Measurements from ENCODE around the gene IGSF9B.
A peak's percentile ranks its signal among the peaks of the same experiment; 100 is the strongest.

Gene IGSF9B

DNA sequence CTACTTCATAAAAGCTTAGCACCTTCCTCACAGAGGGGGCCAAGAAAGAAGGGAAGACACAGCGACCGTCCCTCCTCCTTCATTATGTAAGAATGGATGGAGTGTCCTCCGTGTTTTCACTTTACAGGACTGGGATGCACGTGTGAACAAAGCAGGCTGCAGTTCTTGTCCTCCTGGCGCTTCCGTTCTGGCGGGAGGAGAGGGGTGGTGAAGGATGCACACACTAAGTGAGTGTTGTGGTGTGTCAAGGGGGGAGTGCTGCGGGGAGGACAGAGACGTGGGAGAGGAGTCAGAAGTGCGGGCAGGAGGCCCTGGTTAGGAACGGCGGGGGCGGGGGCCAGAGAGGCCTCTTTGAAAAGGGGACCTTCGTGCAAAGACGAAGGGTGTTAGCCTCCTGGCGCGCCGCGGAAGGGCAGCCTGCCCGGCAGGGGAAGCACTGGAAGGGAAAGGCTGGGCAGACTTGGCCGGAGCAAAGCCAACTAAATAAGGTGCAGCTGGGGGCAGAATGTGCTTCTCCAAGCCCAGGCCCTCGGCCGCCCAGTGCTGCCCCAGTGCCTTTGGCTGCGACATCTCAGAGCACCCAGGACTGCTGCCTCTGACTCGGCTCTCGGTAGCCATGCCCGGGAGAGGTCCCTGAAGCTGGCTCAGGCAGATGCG is 27.0 kb upstream of the IGSF9B start:
- no peak for DNase-seq (ENCODE audit: low spot score)

GRCh38 chr11:133982876-133983275 is 26.1 kb upstream of the IGSF9B start:
- DNase-seq (ENCODE audit: low spot score), result no peak

GRCh38 chr11:133982151-133982550 is 25.4 kb upstream of the IGSF9B start:
- no peak for DNase-seq (ENCODE audit: low spot score)

GRCh38 chr11:133981156-133981555 is 24.4 kb upstream of the IGSF9B start:
- DNase-seq (ENCODE audit: low spot score), result no peak

- no peak for DNase-seq (ENCODE audit: low spot score)
Measured at GRCh38 chr11:133980665-133981064, 23.9 kb upstream of the IGSF9B start.

DNA sequence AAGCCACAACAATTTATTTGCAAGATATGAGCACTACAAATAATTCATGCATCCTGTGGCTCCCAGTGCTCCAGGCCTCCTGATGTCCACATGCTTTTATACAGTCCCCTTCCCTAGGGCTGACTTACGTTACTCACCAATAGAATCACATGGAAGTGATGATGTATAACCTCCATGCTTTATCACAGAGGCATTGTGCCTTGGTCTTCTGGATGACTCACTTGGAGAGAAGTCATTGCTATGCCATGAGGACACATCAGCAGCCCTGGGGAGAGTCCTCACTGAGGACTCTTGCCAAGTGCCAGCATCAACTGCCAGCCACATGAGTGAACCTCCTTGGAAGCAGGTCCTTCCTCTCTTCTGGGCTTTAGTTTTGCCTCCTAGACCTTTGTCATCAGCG is 22.0 kb upstream of the IGSF9B start:
- DNase-seq (ENCODE audit: low spot score), result no peak

GRCh38 chr11:133977067-133977677 is 20.4 kb upstream of the IGSF9B start:
- no peak for DNase-seq (ENCODE audit: low spot score)

- no peak for DNase-seq (ENCODE audit: low spot score)
Measured at GRCh38 chr11:133975488-133975849, 18.7 kb upstream of the IGSF9B start.

DNA sequence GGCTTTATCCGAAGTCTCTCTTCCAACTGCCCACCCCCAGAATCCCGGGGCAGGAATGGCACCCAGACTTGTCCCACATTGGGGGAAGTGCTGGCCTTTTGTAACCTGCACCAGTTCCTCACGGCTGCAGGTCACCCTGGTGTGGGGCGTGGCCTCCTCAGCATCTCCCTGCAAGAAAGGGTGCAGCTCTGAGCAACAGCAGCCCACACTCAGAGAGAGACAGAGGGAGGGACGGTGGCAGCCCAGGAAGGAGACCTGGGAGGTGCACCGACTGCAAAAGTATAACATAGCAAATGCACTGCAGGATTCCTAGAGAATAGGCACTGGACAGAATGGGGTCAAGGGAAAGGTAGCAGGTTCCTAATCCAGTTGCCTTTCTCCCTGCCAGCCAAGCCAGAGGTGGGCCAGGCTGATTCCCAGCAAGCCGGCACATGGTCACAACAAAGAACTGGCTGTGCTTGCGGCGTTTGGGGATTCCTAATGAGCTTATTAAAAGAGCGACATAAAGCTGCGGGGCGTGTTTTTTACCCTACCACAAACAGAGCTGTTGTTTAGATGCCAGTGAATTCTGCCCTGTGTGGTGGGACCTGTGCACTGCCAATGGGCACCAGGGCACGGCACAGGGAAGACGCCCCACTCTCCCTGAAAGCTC is 18.2 kb upstream of the IGSF9B start:
- no peak for DNase-seq (ENCODE audit: low spot score)

GRCh38 chr11:133971881-133972280 is 15.1 kb upstream of the IGSF9B start:
- DNase-seq (ENCODE audit: low spot score), result no peak

GRCh38 chr11:133969112-133969511 is 12.3 kb upstream of the IGSF9B start:
- DNase-seq (ENCODE audit: low spot score), result no peak

DNA sequence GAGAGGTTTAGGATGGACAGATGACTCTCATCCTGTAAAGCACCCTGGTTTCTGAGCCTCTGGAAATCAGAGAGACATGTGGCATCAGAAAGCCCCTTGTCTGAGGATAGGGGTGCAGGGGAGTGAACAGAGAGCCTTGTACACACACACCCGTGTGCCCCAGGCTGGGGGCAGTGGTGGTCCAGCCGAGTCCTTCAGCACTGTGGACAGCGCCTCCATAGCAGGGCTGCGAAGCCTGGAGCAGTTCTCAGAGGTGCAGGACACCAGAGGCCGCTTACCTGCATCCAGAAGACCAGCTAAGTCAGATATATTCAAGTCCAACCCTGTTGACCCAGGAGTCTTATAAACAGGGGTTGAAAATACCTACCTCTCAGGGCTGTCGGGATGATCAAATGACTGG is 11.5 kb upstream of the IGSF9B start:
- DNase-seq (ENCODE audit: low spot score), result no peak

- no peak for DNase-seq (ENCODE audit: low spot score)
Measured at GRCh38 chr11:133967599-133968238, 11.0 kb upstream of the IGSF9B start.

DNA sequence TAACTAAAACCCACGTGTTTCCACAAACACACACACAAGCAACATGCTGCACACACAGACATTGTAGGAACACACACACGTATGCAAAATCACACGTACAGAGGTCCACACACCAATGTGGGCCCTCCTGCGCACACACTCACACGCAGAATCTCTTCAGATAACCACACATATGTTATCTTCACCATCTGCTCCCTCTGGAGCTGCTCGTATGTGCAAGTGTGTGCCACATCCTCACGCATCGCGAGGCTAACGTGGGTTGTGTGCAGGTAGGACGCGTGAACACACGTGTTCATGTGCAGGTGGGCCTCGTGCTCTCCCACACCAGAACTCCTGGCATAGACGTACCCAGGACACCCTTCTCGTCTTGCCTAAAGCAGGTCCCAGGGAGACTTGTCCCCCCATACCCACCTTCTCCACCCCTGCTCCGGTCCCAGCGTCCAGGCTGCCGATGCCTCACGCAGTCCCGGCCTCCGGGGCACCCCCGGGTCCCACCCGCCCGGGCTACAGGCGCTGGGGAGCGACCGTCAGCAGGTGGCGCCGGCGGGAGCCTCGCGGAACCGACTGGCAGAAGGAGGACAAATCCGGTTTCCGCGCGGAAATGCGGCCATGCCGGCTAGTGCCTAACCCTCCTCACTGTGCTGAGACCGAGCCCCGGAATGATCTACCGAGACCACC is 10.3 kb upstream of the IGSF9B start:
- no peak for DNase-seq (ENCODE audit: low spot score)

DNA sequence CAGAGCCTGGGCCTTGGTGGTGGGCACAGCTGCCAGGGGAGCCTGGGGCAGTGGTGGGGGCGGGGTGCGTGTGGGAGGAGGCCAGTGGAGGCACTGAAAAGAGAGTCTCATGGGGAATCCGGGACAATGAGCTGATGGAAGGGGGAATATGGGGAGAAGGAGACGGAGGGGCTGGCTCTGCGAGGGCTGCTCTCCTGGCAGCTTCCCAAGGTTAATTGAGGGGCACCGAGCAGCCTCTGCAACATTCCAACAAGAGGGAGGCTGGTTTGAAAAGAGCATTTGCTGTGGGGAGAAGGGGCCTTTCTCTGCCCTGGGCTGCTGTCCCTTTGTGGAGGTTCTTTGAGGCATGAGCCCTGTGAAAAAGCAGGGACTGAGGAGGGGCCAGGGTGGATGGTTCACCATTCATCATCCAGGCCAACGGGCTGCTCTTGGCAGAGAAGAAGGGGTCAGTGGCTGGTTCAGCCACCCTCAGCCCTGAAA is 9.4 kb upstream of the IGSF9B start:
- DNase-seq (ENCODE audit: low spot score), result no peak

DNA sequence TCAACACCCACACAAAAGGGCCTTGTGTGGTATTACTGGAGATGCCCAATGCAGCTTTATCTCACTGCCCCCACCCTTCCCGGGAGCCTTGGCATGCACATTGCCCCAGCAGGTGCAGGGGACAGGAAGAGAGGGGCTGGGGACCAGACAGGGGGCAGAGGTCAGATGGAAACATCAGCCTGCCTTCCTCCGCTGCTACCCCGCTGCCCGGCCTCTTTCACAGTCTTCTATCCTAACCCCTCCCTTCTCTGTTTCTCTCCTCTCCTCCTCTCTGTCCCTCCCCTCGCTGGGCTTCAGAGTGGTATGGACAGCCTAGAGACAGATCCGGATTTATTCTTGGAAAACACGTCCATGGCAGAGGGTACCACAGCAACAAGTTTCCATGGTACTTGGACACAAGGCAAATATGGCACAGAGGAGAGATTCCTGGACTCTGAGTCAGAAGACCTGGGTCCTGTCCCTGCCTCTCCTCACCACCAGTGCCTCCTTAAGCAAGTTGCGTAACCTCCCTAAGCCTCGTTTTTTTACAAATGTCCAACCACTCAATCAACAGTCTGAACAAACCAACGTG is 8.3 kb upstream of the IGSF9B start:
- peak; percentile 42 for DNase-seq (ENCODE audit: low spot score)

GRCh38 chr11:133964356-133964755 is 7.6 kb upstream of the IGSF9B start:
- no peak for DNase-seq (ENCODE audit: low spot score)

DNA sequence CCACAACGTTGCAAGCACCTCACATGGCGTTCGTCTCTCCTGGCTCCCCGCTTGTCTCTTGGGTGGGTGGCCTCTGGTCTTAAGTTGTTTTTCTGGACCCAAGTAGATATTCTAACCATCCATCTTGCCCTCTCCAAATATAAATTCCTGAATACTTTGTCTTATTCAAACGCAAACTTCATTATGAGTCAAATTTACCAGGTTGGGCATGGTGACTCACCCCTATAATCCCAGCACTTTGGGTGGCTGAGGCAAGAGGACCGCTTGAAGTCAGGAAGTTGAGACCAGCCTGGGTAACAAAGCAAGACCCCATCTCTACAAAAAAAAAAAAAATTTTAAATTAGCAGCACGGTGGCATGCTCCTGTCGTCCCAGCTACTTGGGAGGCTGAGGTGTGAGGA is 5.1 kb upstream of the IGSF9B start:
- no peak for DNase-seq (ENCODE audit: low spot score)

- DNase-seq (ENCODE audit: low spot score), result no peak
Measured at GRCh38 chr11:133957900-133958299, 1.1 kb upstream of the IGSF9B start.

DNA sequence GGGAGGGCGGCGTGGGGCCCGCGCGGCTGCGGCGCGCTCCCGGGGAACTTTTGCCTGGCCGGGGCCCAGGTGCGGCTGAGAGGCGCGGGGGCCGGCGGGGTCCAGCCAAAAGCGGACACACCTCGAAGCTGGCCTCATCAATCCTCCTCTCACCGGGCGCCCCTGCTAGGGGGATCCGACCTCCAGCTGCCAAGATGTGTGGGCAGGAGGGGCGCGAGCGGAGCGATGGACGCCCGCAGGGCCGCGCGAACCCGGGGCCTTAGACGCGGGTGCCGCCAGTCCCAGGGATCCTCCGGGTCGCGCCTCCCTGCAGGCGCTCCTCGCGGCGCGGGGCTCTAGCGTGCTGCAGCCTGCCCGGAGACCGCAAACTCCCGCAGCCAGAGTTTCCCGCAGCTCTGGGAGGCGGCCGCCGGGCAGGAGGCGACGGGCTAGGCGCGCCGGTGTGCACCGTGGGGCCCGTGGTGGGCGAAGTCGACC is 785 bp downstream of the IGSF9B start:
- DNase-seq (ENCODE audit: low spot score), result no peak

- no peak for DNase-seq (ENCODE audit: low spot score)
Measured at GRCh38 chr11:133955081-133955891, 1.5 kb downstream of the IGSF9B start.
